MM.1S (cell line): ENCODE results near the gene ZNF789.
A peak's percentile ranks its signal among the peaks of the same experiment; 100 is the strongest.
"Not testable (repeated sequence)": the region's sequence is repeated elsewhere in the genome, so short reads cannot be mapped to it uniquely, and the experiment has no call there.

Experiments used
- DNase-seq: peaks from one replicate; pipeline ENCODE4 v3.0.0-alpha.2; 2015
- H2AFZ ChIP-seq: fragments of 300-600 bp; sonication (generic); 2 replicates; pipeline ENCODE4 v1.6.0; 2016; ENCODE audit warnings: antibody characterized with exemption, low read length
- H3F3A ChIP-seq: fragments of 300-600 bp; sonication (generic); 2 replicates; pipeline ENCODE4 v1.6.1; 2016; ENCODE audit warnings: mild to moderate bottlenecking, antibody characterized with exemption, low read length, moderate library complexity, mixed read lengths; ENCODE audit not compliant: insufficient read depth
- H3K27ac ChIP-seq: fragments of 300-600 bp; sonication (generic); 2 replicates; pipeline ENCODE4 v1.5.1; 2016; ENCODE audit warnings: mild to moderate bottlenecking, low read length
- H3K27me3 ChIP-seq: fragments of 300-600 bp; sonication (generic); replicated peaks from 2 replicates; pipeline ENCODE4 v1.6.0; 2016; ENCODE audit warnings: low read length; ENCODE audit not compliant: insufficient read depth
- H3K36me3 ChIP-seq: fragments of 300-600 bp; sonication (generic); replicated peaks from 2 replicates; pipeline ENCODE4 v1.6.1; 2016; ENCODE audit warnings: mild to moderate bottlenecking, low read length, mixed read lengths; ENCODE audit not compliant: insufficient read depth
- H3K4me1 ChIP-seq: fragments of 300-600 bp; sonication (generic); 2 replicates; pipeline ENCODE4 v1.6.1; 2016; ENCODE audit warnings: low read length, mixed read lengths
- H3K4me2 ChIP-seq: fragments of 300-600 bp; sonication (generic); 2 replicates; pipeline ENCODE4 v1.6.0; 2016; ENCODE audit warnings: low read depth, low read length
- H3K4me3 ChIP-seq: fragments of 300-600 bp; sonication (generic); 2 replicates; pipeline ENCODE4 v1.5.1; 2016; ENCODE audit warnings: low read length, mixed read lengths
- H3K79me2 ChIP-seq: fragments of 300-600 bp; sonication (generic); 2 replicates; pipeline ENCODE4 v1.6.1; 2016; ENCODE audit warnings: mixed run types, low read length, mixed read lengths
- H3K9ac ChIP-seq: fragments of 300-600 bp; sonication (generic); 2 replicates; pipeline ENCODE4 v1.6.1; 2016; ENCODE audit warnings: low read length, mixed read lengths
- H3K9me2 ChIP-seq: fragments of 300-600 bp; sonication (generic); replicated peaks from 2 replicates; pipeline ENCODE4 v1.6.1; 2016; ENCODE audit warnings: mild to moderate bottlenecking, low read length, mixed read lengths; ENCODE audit not compliant: insufficient read depth
- H3K9me3 ChIP-seq: fragments of 300-600 bp; sonication (generic); replicated peaks from 2 replicates; pipeline ENCODE4 v1.6.1; 2016; ENCODE audit warnings: mild to moderate bottlenecking, low read length, mixed read lengths; ENCODE audit not compliant: insufficient read depth
- H4K20me1 ChIP-seq: fragments of 300-600 bp; sonication (generic); 2 replicates; pipeline ENCODE4 v1.6.1; 2016; ENCODE audit warnings: mild to moderate bottlenecking, low read length, moderate library complexity, mixed read lengths; ENCODE audit not compliant: insufficient read depth
- EZH2 ChIP-seq: fragments of 300-600 bp; sonication (generic); optimal IDR thresholded peaks from 2 replicates; pipeline ENCODE3; 2017; ENCODE audit warnings: low read depth, mild to moderate bottlenecking, antibody characterized with exemption, low read length, mixed read lengths
- EZH2phosphoT487 ChIP-seq: fragments of 300-600 bp; sonication (generic); IDR thresholded peaks from 2 replicates; pipeline ENCODE4 v1.6.1; 2018; ENCODE audit warnings: antibody characterized with exemption, low read length
- TF ChIP-seq, protein P1 (sequence below): fragments of 300-600 bp; sonication (generic); IDR thresholded peaks from 2 replicates; pipeline ENCODE4 v1.5.1; 2016; ENCODE audit warnings: antibody characterized with exemption, low read length, mixed read lengths

ZNF789 gene

DNA sequence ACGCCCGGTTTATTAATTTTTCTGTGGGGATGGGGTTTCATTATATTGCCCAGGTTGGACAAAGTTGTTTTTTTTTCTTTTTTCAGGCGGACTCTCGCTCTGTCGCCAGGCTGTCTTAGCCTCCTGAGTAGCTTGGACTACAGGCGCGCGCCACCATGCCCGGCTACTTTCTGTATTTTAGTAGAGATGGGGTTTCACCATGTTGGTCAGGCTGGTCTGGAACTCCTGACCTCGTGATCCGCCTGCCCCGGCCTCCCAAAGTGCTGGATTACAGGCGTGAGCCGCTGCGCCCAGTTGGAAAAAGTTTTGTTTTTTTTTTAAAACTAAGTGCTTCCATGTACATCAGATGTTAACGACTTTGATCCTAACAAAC, 27.9 kb downstream of the ZNF789 start:
- H3K36me3 ChIP-seq: peaks cover 8% of the 10 kb centered on the region; the same call in 1 of the 2 replicates
- peak overlapping the region; percentile 61 for H3K4me2 ChIP-seq
- H3K27ac ChIP-seq: no peak overlapping the region; the same call in 1 of the 2 replicates
- H4K20me1 ChIP-seq: no peaks in the 10 kb centered on the region
- TF ChIP-seq, protein P1, sequence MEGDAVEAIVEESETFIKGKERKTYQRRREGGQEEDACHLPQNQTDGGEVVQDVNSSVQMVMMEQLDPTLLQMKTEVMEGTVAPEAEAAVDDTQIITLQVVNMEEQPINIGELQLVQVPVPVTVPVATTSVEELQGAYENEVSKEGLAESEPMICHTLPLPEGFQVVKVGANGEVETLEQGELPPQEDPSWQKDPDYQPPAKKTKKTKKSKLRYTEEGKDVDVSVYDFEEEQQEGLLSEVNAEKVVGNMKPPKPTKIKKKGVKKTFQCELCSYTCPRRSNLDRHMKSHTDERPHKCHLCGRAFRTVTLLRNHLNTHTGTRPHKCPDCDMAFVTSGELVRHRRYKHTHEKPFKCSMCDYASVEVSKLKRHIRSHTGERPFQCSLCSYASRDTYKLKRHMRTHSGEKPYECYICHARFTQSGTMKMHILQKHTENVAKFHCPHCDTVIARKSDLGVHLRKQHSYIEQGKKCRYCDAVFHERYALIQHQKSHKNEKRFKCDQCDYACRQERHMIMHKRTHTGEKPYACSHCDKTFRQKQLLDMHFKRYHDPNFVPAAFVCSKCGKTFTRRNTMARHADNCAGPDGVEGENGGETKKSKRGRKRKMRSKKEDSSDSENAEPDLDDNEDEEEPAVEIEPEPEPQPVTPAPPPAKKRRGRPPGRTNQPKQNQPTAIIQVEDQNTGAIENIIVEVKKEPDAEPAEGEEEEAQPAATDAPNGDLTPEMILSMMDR: no peak
- TF ChIP-seq EZH2: no peak
- TF ChIP-seq EZH2phosphoT487: no peak
- peaks cover 1% of the 10 kb centered on the region for H3K4me1 ChIP-seq
- no peaks in the 10 kb centered on the region for H3K9me2 ChIP-seq
- H3K9me3 ChIP-seq: no peaks in the 10 kb centered on the region
- H3K27me3 ChIP-seq: no peaks in the 10 kb centered on the region
- DNase-seq: no peak
- H3F3A ChIP-seq: peaks cover 8% of the 10 kb centered on the region
- peak overlapping the region; percentile 94; the same call in 1 of the 2 replicates for H3K9ac ChIP-seq
- H2AFZ ChIP-seq: peak overlapping the region; percentile 91
- H3K79me2 ChIP-seq: peaks cover 56% of the 10 kb centered on the region
- peak overlapping the region; percentile 96 for H3K4me3 ChIP-seq

DNA sequence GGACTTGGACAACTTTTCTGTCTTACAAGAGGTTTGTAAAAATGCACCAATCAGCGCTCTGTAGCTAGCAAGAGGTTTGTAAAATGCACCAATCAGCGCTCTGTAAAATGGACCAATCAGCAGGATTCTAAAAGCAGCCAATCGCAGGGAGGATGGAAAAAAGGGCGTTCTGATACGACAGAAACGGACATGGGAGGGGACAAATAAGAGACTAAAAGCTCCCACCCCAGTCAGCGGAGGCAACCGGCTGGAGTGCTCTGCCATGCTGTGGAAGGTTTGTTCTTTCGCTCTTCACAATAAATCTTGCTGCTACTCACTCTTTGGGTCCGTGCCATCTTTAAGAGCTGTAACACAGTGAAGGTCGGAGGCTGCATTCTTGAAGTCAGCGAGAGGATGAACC, 28.5 kb downstream of the ZNF789 start:
- H3K9me2 ChIP-seq, H4K20me1 ChIP-seq, H3K4me2 ChIP-seq, H3K36me3 ChIP-seq, H3K9me3 ChIP-seq, H3K27ac ChIP-seq, H3K4me3 ChIP-seq, H3K9ac ChIP-seq, DNase-seq, H3F3A ChIP-seq, H3K27me3 ChIP-seq, H2AFZ ChIP-seq, H3K4me1 ChIP-seq: not testable (repeated sequence)
- peaks cover 56% of the 10 kb centered on the region for H3K79me2 ChIP-seq

DNA sequence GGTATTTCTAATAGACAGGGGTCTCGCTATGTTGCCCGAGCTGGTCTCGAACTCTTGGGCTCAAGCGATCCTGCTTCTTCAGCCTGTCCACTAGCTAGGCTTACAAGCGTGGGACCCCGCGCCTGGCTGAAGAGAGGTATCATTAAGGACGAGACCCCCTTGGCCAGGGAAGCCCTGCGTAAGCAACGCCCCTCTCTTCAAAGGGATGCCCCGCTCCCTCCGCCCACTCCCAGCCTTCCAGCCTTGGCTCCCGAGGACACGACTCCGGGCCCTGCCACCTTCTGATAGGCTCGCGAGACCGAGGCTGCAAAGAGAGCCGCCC, 31.6 kb downstream of the ZNF789 start:
- Histone ChIP-seq H3K9ac (peak overlapping the region; percentile 75; the same call in 1 of the 2 replicates), H2AFZ (peak overlapping the region; percentile 79), H4K20me1 (no peaks in the 10 kb centered on the region), H3K79me2 (peaks cover 39% of the 10 kb centered on the region), H3K36me3 (no peaks in the 10 kb centered on the region), H3F3A (peaks cover 8% of the 10 kb centered on the region), H3K4me1 (peaks cover 11% of the 10 kb centered on the region), H3K9me2 (no peaks in the 10 kb centered on the region), H3K27me3 (no peaks in the 10 kb centered on the region), H3K27ac (peak overlapping the region; percentile 61; the same call in 1 of the 2 replicates), H3K4me2 (peak overlapping the region; percentile 88; the same call in 1 of the 2 replicates), H3K9me3 (no peaks in the 10 kb centered on the region), H3K4me3 (peak overlapping the region; percentile 83)
- DNase-seq: no peak
- TF ChIP-seq EZH2phosphoT487: no peak
- no peak for TF ChIP-seq EZH2
- TF ChIP-seq, protein P1: no peak

DNA sequence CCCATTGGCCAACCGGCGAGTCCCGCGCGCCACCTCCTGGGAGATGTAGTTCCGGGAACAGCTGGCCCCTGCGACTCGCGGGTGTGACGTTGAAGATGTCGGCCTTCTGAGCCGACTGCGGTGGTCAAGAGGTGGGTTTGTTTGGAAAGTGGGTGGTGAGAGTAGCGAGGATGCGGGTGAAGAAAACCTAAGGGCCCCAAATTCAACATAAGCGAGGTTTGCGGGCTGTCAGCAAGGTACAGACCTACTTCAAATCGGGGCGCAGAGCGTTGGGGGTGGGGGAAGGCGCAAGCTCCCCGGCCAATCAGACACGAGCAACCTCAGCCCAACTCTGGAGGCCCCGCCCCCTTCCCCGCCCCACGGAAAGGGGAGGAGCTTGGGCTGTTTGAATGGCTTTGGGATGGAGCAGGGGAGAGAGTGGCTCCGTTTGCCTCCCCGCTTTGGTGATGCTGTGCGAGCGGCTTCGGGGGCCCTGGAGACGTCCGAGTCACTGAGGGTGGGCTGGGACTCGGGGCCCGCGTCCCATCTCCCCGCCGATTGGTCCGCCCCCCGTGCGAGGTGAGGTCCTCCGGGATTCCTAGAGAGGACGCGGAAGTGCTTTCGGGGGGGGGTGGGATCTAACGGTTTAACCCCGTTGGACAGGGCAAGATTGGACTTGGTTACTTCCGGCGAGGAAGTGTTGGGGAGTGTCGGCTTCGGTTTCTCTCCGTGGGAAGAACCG, 32.1 kb downstream of the ZNF789 start, which contains the start of gene ZKSCAN5:
Gene ZKSCAN5 (plus strand): TSS at position 60 of the 721 bp plus-strand sequence. CDS start 1,383 bp downstream, outside the sequence.
- peaks cover 37% of the 10 kb centered on the region for H3K79me2 ChIP-seq
- H3K27ac ChIP-seq: peak within 1 kb of the TSS; percentile 61; the same call in 1 of the 2 replicates
- no peaks in the 10 kb centered on the region for H3K9me3 ChIP-seq
- H3K9ac ChIP-seq: peak within 1 kb of the TSS; percentile 75
- no peaks in the 10 kb centered on the region for H4K20me1 ChIP-seq
- peak; percentile 96 for DNase-seq
- TF ChIP-seq, protein P1: no peak
- TF ChIP-seq EZH2phosphoT487: no peak
- no peak for TF ChIP-seq EZH2
- H3K4me1 ChIP-seq: peaks cover 11% of the 10 kb centered on the region
- peak within 1 kb of the TSS; percentile 79 for H2AFZ ChIP-seq
- H3K36me3 ChIP-seq: no peaks in the 10 kb centered on the region
- H3K9me2 ChIP-seq: no peaks in the 10 kb centered on the region
- H3K27me3 ChIP-seq: no peaks in the 10 kb centered on the region
- H3K4me3 ChIP-seq: peak within 1 kb of the TSS; percentile 83
- H3F3A ChIP-seq: peaks cover 3% of the 10 kb centered on the region
- H3K4me2 ChIP-seq: peak within 1 kb of the TSS; percentile 88
